GM23338 (cell line): Measurements from ENCODE around the gene CDC45.

Experiments used
- CREB1 ChIP-seq: fragments of 250-450 bp; sonication (Bioruptor Pico); IDR thresholded peaks from 2 replicates; pipeline ENCODE4 v1.5.0; 2020; ENCODE audit warnings: low read depth, mild to moderate bottlenecking, moderate library complexity
- EZH2 ChIP-seq: fragments of 200-600 bp; sonication (generic); IDR thresholded peaks from one replicate; pipeline ENCODE4 v1.8.0; 2017; ENCODE audit warnings: antibody characterized with exemption, mild to moderate bottlenecking, low read depth; ENCODE audit not compliant: unreplicated experiment
- EZH2phosphoT487 ChIP-seq: fragments of 200-600 bp; sonication (generic); IDR thresholded peaks from one replicate; pipeline ENCODE4 v1.8.1; 2018; ENCODE audit warnings: antibody characterized with exemption; ENCODE audit not compliant: unreplicated experiment
- NANOG ChIP-seq: IDR thresholded peaks from 2 replicates; pipeline ENCODE4 v1.6.1; 2016; ENCODE audit warnings: antibody characterized with exemption, borderline replicate concordance
- POLR2AphosphoS5 ChIP-seq: IDR thresholded peaks from 2 replicates; pipeline ENCODE4 v1.6.1; 2016; ENCODE audit warnings: antibody characterized with exemption, low read depth
- STAT1 ChIP-seq: IDR thresholded peaks from one replicate; pipeline ENCODE4 v1.6.1; 2016; ENCODE audit warnings: antibody characterized with exemption; ENCODE audit not compliant: unreplicated experiment
- ZNF331 ChIP-seq: fragments of 250-450 bp; sonication (Bioruptor Pico); IDR thresholded peaks from 2 replicates; pipeline ENCODE4 v1.5.0; 2020; ENCODE audit warnings: low read depth, mild to moderate bottlenecking, moderate library complexity
- TF ChIP-seq, protein P1 (sequence below), 2 experiments: fragments of 200-600 bp in 1 of 2; sonication (generic) in 1 of 2; conservative IDR thresholded peaks; 2 replicates each; pipeline versions ENCODE4 v1.5.1 to v1.6.1; 2016 to 2017; ENCODE audit warnings: antibody characterized with exemption in 2 of 2, low read depth in 2 of 2, mild to moderate bottlenecking in 2 of 2, moderate library complexity in 1 of 2
- TF ChIP-seq, protein P2 (sequence below): IDR thresholded peaks from one replicate; pipeline ENCODE4 v1.6.1; 2018; ENCODE audit warnings: antibody characterized with exemption; ENCODE audit not compliant: unreplicated experiment
- TF ChIP-seq, protein P3 (sequence below): fragments of 250-450 bp; sonication (Bioruptor Pico); IDR thresholded peaks from 2 replicates; pipeline ENCODE4 v1.5.0; 2020; ENCODE audit warnings: mild to moderate bottlenecking, moderate library complexity

DNA sequence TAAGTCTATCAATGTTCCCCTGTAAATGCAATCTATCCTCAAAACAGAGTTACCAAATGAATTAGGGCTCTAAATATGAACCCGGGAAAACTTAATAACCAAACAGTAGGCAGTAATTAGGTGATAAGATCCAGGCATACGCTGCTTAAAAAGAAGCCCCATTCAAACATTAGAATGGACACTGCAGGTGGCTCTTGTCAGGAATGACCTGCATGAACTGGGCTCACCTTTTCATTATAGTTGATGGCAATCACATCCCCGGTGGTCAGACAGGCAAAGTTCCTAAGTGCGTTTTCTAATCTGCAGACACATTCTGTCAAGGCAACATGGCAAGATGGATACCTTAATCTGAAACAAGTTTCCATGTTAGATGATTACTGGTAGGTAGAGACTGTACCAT, 14.7 kb upstream of the CDC45 start:
- TF ChIP-seq, protein P1, sequence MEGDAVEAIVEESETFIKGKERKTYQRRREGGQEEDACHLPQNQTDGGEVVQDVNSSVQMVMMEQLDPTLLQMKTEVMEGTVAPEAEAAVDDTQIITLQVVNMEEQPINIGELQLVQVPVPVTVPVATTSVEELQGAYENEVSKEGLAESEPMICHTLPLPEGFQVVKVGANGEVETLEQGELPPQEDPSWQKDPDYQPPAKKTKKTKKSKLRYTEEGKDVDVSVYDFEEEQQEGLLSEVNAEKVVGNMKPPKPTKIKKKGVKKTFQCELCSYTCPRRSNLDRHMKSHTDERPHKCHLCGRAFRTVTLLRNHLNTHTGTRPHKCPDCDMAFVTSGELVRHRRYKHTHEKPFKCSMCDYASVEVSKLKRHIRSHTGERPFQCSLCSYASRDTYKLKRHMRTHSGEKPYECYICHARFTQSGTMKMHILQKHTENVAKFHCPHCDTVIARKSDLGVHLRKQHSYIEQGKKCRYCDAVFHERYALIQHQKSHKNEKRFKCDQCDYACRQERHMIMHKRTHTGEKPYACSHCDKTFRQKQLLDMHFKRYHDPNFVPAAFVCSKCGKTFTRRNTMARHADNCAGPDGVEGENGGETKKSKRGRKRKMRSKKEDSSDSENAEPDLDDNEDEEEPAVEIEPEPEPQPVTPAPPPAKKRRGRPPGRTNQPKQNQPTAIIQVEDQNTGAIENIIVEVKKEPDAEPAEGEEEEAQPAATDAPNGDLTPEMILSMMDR (conservative IDR thresholded peaks at IDR 0.05; ENCODE audit: low read depth in 2 of 2): no peak
- TF ChIP-seq, protein P2, sequence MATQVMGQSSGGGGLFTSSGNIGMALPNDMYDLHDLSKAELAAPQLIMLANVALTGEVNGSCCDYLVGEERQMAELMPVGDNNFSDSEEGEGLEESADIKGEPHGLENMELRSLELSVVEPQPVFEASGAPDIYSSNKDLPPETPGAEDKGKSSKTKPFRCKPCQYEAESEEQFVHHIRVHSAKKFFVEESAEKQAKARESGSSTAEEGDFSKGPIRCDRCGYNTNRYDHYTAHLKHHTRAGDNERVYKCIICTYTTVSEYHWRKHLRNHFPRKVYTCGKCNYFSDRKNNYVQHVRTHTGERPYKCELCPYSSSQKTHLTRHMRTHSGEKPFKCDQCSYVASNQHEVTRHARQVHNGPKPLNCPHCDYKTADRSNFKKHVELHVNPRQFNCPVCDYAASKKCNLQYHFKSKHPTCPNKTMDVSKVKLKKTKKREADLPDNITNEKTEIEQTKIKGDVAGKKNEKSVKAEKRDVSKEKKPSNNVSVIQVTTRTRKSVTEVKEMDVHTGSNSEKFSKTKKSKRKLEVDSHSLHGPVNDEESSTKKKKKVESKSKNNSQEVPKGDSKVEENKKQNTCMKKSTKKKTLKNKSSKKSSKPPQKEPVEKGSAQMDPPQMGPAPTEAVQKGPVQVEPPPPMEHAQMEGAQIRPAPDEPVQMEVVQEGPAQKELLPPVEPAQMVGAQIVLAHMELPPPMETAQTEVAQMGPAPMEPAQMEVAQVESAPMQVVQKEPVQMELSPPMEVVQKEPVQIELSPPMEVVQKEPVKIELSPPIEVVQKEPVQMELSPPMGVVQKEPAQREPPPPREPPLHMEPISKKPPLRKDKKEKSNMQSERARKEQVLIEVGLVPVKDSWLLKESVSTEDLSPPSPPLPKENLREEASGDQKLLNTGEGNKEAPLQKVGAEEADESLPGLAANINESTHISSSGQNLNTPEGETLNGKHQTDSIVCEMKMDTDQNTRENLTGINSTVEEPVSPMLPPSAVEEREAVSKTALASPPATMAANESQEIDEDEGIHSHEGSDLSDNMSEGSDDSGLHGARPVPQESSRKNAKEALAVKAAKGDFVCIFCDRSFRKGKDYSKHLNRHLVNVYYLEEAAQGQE: no peak
- TF ChIP-seq ZNF331 (CRISPR knock-in tag): no peak
- TF ChIP-seq EZH2phosphoT487: no peak
- TF ChIP-seq EZH2: no peak
- TF ChIP-seq STAT1: no peak
- TF ChIP-seq POLR2AphosphoS5: no peak
- no peak for TF ChIP-seq CREB1
- TF ChIP-seq, protein P3, sequence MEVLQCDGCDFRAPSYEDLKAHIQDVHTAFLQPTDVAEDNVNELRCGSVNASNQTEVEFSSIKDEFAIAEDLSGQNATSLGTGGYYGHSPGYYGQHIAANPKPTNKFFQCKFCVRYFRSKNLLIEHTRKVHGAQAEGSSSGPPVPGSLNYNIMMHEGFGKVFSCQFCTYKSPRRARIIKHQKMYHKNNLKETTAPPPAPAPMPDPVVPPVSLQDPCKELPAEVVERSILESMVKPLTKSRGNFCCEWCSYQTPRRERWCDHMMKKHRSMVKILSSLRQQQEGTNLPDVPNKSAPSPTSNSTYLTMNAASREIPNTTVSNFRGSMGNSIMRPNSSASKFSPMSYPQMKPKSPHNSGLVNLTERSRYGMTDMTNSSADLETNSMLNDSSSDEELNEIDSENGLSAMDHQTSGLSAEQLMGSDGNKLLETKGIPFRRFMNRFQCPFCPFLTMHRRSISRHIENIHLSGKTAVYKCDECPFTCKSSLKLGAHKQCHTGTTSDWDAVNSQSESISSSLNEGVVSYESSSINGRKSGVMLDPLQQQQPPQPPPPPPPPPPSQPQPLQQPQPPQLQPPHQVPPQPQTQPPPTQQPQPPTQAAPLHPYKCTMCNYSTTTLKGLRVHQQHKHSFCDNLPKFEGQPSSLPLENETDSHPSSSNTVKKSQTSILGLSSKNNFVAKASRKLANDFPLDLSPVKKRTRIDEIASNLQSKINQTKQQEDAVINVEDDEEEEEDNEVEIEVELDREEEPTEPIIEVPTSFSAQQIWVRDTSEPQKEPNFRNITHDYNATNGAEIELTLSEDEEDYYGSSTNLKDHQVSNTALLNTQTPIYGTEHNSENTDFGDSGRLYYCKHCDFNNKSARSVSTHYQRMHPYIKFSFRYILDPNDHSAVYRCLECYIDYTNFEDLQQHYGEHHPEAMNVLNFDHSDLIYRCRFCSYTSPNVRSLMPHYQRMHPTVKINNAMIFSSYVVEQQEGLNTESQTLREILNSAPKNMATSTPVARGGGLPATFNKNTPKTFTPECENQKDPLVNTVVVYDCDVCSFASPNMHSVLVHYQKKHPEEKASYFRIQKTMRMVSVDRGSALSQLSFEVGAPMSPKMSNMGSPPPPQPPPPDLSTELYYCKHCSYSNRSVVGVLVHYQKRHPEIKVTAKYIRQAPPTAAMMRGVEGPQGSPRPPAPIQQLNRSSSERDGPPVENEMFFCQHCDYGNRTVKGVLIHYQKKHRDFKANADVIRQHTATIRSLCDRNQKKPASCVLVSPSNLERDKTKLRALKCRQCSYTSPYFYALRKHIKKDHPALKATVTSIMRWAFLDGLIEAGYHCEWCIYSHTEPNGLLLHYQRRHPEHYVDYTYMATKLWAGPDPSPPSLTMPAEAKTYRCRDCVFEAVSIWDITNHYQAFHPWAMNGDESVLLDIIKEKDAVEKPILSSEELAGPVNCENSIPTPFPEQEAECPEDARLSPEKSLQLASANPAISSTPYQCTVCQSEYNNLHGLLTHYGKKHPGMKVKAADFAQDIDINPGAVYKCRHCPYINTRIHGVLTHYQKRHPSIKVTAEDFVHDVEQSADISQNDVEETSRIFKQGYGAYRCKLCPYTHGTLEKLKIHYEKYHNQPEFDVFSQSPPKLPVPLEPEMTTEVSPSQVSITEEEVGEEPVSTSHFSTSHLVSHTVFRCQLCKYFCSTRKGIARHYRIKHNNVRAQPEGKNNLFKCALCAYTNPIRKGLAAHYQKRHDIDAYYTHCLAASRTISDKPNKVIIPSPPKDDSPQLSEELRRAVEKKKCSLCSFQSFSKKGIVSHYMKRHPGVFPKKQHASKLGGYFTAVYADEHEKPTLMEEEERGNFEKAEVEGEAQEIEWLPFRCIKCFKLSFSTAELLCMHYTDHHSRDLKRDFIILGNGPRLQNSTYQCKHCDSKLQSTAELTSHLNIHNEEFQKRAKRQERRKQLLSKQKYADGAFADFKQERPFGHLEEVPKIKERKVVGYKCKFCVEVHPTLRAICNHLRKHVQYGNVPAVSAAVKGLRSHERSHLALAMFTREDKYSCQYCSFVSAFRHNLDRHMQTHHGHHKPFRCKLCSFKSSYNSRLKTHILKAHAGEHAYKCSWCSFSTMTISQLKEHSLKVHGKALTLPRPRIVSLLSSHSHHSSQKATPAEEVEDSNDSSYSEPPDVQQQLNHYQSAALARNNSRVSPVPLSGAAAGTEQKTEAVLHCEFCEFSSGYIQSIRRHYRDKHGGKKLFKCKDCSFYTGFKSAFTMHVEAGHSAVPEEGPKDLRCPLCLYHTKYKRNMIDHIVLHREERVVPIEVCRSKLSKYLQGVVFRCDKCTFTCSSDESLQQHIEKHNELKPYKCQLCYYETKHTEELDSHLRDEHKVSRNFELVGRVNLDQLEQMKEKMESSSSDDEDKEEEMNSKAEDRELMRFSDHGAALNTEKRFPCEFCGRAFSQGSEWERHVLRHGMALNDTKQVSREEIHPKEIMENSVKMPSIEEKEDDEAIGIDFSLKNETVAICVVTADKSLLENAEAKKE (CRISPR knock-in tag): no peak
- no peak for TF ChIP-seq NANOG
